ENCODE data around the gene GUCA2A. TPM values are rescaled to one million over a fixed set of nuclear protein-coding genes. Genes with fewer than 3 reads are reported as not detected.

GUCA2A gene
- total RNA-seq, 2 experiments from 2014 or later, result not detected

GRCh38 chr1:42168763-42169162, 4.2 kb upstream of the GUCA2A start:
- H3K36me3 Mint-ChIP-seq (ENCODE audit: low read depth), result no peaks in the 10 kb centered on the region
- no peak for TF ChIP-seq CTCF (IDR thresholded peaks at IDR 0.05)
- ATAC-seq, result no peak
- H3K9me3 Mint-ChIP-seq, result no peaks in the 10 kb centered on the region
- DNase-seq, result no peak
- CTCF ChIA-PET, result interaction anchor here (2.1 kb wide), 1 partner anchor 31 kb away, joined by 4 read pairs; no protein-coding TSS in a partner anchor
- no peaks in the 10 kb centered on the region for H3K4me1 Mint-ChIP-seq (ENCODE audit: low read depth)
- intact Hi-C loops (cut with micrococcal nuclease), result no loop called here
- H3K27ac Mint-ChIP-seq, result no peak overlapping the region
- H3K27me3 Mint-ChIP-seq, result peaks cover 2% of the 10 kb centered on the region
- H3K4me3 Mint-ChIP-seq, result no peak overlapping the region
- POLR2A ChIA-PET, result no interaction called here

- no peaks in the 10 kb centered on the region for H3K36me3 Mint-ChIP-seq (ENCODE audit: low read depth)
- ATAC-seq (no peak), DNase-seq (no peak)
- H3K4me1 Mint-ChIP-seq (ENCODE audit: low read depth), result no peaks in the 10 kb centered on the region
- no peak overlapping the region for H3K4me3 Mint-ChIP-seq
- no peaks in the 10 kb centered on the region for H3K9me3 Mint-ChIP-seq
- CTCF ChIA-PET, result no interaction called here
- POLR2A ChIA-PET, result no interaction called here
- peaks cover 2% of the 10 kb centered on the region for H3K27me3 Mint-ChIP-seq
- TF ChIP-seq CTCF (IDR thresholded peaks at IDR 0.05), result no peak
- intact Hi-C loops (cut with micrococcal nuclease), result no loop called here
- H3K27ac Mint-ChIP-seq, result no peak overlapping the region
Measured at GRCh38 chr1:42168391-42168670, 3.8 kb upstream of the GUCA2A start.

- ATAC-seq, result no peak
Measured at GRCh38 chr1:42167611-42168390, 3.3 kb upstream of the GUCA2A start.

GRCh38 chr1:42165511-42166210, 1.1 kb upstream of the GUCA2A start:
- intact Hi-C loops (cut with micrococcal nuclease), result no loop called here
- Mint-ChIP-seq H3K27ac (no peak overlapping the region), H3K36me3 (ENCODE audit: low read depth) (no peaks in the 10 kb centered on the region), H3K27me3 (peaks cover 3% of the 10 kb centered on the region), H3K4me1 (ENCODE audit: low read depth) (no peaks in the 10 kb centered on the region), H3K9me3 (peaks cover 6% of the 10 kb centered on the region), H3K4me3 (no peak overlapping the region)
- no peak for ATAC-seq
- DNase-seq, result no peak
- ChIA-PET POLR2A (interaction anchor here (1.0 kb wide), 1 partner anchor 11 kb away, joined by 4 read pairs; no protein-coding TSS in a partner anchor), CTCF (interaction anchor here (1.2 to 7.1 kb wide), 2 partner anchors 8 to 10 kb away, joined by 3 to 53 read pairs; no protein-coding TSS in a partner anchor)
- TF ChIP-seq CTCF (IDR thresholded peaks at IDR 0.05), result no peak

More at GRCh38 chr1:42167611-42168390, 3.3 kb upstream of the GUCA2A start:
- intact Hi-C loops (cut with micrococcal nuclease), result no loop called here
- ChIA-PET POLR2A (no interaction called here), CTCF (no interaction called here)
- TF ChIP-seq CTCF (IDR thresholded peaks at IDR 0.05), result no peak
- H3K4me3 Mint-ChIP-seq, result no peak overlapping the region
- no peaks in the 10 kb centered on the region for H3K4me1 Mint-ChIP-seq (ENCODE audit: low read depth)
- no peak overlapping the region for H3K27ac Mint-ChIP-seq
- peaks cover 2% of the 10 kb centered on the region for H3K27me3 Mint-ChIP-seq
- H3K9me3 Mint-ChIP-seq, result no peaks in the 10 kb centered on the region
- DNase-seq, result no peak
- H3K36me3 Mint-ChIP-seq (ENCODE audit: low read depth), result no peaks in the 10 kb centered on the region

Data from activated CD8-positive, alpha-beta T cell treated with anti-CD3 and anti-CD28 coated beads for 36 hours (primary cell).